AG20443 (cell line): ENCODE measurements around the gene NSG2.

Source experiments
- DNase-seq: peaks from one replicate; pipeline ENCODE4 v3.0.0; 2012; ENCODE audit warnings: low spot score, mixed read lengths

NSG2 gene

DNA sequence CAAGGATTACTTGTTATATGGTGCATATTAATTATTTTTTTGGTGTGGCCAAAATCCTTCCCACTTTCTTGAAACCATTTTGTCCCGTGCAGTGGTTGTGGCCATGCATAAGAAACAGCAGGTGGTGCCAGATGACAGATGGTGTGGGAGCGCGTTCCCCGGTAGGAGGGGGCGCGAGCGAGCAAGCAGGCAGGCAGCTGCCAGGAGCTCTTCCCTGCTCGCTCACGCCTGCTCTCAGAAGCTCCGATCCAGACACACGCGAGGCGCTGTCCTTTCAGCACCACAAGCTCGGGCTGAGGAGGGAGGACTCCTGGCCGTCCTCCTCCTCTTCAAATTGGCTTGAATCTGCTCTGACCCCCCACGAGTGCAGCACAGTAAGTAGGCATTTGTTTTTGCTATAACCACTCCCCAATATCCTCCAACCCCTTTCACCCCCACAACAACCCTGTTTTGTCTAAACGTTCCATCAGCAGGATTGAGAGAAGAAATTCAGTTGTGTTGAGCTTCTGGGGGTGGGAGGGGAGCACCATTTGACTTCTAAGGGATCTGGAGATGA is at the start of gene NSG2:
NSG2 (plus strand) TSS at position 237 of the 556 bp plus-strand sequence. CDS start 1,050 bp downstream, outside the sequence.
- peak; percentile 89 for DNase-seq

DNA sequence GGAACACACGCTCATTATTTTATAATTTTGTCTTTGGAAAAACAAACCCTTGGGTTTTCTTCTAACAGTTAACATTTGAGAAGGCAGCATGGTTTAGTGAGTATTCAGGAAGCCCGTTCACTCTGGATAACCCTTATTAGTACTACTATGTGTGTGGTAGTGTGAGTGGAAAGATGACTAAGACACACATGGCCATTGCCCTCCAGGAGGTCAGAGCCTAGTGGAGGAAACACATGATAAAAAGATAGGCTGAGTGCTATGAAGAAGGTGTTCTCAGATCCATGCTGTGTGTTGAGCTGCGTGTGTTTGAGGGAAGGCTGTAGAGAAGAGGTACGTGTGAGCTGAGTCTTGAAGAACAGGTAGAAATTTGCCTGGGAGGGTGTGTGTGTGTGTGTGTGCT is 48.2 kb upstream of the NSG2 start:
- DNase-seq, result no peak

DNA sequence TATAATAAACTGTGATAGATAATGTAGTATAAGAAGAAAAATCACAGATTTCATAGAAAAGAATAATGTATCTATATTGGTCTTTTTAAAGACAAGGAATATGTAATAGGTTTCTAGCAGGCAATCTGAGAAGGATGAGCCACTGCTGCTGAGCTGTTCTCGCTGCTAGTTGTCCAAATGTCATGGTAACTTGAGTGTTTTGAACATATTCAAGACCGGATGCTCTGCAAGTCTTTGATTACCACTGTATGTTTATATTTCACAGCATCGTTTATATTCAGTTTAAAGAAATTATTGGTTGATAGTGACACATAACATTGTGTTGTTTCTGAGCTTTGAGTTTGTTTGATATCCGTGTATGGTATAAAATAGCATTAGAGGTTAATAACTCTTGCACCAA is 47.0 kb upstream of the NSG2 start:
- DNase-seq, result no peak

GRCh38 chr5:174000076-174000475 is 45.4 kb upstream of the NSG2 start:
- no peak for DNase-seq

- DNase-seq, result no peak
These were observed 41.7 kb upstream of the NSG2 start for GRCh38 chr5:174003795-174004194.

DNA sequence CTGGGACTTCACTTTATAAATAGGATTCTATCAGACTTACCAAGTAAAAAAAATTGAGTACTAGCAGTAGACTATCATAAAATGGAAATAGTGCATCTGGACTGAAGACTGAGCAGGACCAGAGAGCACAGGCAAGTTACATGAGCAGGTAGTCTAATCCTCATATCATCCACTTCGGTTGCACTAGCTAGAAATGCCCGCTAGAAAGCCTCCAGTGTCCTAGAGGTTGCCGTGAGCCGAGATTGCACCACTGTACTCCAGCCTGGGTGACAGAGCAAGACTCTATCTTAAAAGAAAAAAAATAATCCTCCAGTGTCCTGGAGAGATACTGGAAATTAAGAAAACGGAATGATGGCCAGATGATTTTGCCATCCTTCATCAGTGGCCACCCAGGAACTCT is 36.6 kb upstream of the NSG2 start:
- DNase-seq, result no peak

DNA sequence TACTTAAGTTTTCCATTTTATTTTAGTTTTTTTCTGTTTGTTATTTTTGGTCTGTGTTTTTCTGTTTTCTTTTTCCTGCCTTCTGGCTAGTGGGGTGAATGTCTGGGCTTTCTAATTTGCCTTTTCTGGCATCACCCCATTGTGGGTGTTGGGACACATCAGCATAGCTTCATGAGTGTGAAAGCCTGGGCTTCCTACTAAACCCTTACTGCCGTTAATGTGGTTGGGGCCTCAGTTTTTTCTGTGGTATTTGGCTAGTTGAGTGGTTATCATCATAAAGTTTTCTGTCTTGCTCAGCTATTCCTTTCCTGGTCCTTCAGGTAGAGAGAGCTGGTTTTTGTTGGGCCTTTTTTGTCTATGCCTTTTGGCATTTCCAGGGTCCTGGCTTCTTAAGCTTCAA is 35.1 kb upstream of the NSG2 start:
- no peak for DNase-seq

GRCh38 chr5:174011441-174011840 is 34.1 kb upstream of the NSG2 start:
- no peak for DNase-seq

DNA sequence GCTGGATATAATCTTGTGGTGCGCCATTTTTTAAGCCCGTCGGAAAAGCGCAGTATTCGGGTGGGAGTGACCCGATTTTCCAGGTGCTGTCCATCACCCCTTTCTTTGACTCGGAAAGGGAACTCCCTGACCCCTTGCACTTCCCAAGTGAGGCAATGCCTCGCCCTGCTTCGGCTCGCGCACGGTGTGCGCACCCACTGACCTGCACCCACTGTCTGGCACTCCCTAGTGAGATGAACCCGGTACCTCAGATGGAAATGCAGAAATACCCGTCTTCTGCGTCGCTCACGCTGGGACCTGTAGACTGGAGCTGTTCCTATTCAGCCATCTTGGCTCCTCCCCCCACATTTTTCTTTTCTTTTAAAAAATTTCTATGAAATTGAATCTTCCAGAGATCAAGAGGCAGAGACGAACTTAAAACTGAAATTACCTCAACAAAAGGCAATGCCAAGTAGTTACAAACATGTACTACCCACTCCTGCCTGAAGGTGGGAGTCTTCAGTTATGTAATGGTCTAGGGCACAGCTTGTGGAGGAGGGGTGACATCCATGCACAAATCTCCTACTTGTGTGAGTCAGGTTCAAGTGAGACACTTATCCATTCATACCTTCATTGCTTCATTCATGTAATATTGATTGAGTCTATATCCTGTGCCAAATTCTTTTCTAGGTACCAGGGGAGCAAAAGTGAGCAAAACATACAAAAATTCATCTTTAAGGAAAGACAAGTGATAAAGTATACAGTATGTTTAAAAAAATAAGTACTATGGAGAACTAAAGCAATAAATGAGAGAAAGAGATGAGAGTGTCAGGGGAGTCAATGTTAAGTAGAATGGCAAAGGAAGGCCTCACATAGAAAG is 25.2 kb upstream of the NSG2 start:
- DNase-seq, result peak; percentile 58

- DNase-seq, result no peak
These were observed 24.6 kb upstream of the NSG2 start for GRCh38 chr5:174020928-174021304.

- no peak for DNase-seq
These were observed 23.0 kb upstream of the NSG2 start for GRCh38 chr5:174022384-174023095.

DNA sequence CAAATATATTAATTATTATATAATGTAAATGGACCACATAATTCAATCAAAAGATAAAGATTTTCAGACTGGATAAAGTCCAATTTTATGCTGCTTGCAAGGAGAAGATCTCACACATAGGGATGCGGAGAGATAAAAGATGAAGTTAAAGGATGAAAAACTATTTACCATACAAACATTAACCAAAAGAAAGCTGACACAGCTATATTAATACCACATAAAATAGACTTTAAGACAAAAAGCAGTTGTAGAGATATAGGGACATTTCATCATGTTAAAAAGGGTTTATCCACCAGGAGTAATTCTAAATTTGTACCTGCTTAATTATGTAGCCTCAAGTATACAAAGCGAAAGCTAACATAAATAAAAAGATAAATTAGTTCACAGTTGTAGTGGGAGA is 15.2 kb upstream of the NSG2 start:
- DNase-seq, result no peak

DNA sequence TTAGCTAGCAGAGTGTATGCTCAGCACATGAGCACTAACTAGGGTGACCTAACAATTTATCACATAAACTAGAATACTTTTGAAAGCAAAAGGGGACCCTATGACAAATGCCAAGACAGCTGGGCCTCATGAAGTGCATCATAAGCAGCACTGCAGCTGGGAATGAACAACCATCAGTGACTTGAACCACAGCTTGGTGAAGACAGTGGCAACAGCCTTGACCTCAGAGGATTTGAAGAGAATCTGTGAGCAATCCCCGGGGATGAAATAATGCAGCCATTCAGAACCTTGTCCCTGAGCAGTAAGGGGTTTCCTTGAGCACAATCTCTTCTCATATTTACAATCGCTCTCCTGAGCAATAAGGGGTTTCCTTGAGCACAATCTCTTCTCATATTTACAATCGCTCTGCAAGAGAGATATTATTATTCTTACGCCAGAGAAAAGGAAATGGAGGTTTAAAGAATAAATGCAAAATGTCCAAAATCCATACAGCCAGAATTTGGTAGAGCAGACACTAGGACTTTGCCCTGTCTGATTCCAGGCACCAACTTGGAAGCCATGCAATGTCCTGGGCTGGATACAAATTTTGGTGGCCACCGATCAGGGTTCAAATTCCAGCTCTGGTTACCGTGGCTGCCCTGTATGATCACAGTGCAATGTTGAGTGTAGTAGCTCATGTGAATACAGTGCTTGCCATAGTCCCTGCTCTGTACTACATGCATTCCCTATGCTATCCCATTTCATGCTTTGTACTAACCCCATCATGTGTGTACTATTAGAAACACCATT is 846 bp upstream of the NSG2 start:
- DNase-seq, result no peak

GRCh38 chr5:174046558-174046957 is 1.1 kb downstream of the NSG2 start:
- no peak for DNase-seq

- no peak for DNase-seq
These were observed 2.1 kb downstream of the NSG2 start for GRCh38 chr5:174047472-174048099.

GRCh38 chr5:174052636-174053035 is 7.1 kb downstream of the NSG2 start:
- no peak for DNase-seq

GRCh38 chr5:174053905-174054304 is 8.4 kb downstream of the NSG2 start:
- no peak for DNase-seq

GRCh38 chr5:174056064-174056847 is 10.8 kb downstream of the NSG2 start:
- no peak for DNase-seq

- no peak for DNase-seq
These were observed 11.7 kb downstream of the NSG2 start for GRCh38 chr5:174057206-174057605.

- DNase-seq, result no peak
These were observed 13.1 kb downstream of the NSG2 start for GRCh38 chr5:174058433-174059122.
